Measurements from ENCODE around the gene SSBP2.
"Not testable (repeated sequence)": the region's sequence is repeated elsewhere in the genome, so short reads cannot be mapped to it uniquely, and the experiment has no call there.

The SSBP2 gene

GRCh38 chr5:81506378-81506777 lies 244.5 kb downstream of the SSBP2 start:
- no peak for TF ChIP-seq CTCF (IDR thresholded peaks at IDR 0.05; ENCODE audit: low read depth, low read length)
- DNase-seq (ENCODE audit: low read depth in 2 of 2): peak in 1 of 2 donors; percentile 12
- H3K4me3 ChIP-seq (replicated peaks in 1 of 2; ENCODE audit: low read depth in 2 of 2, low read length in 2 of 2): no peak overlapping the region

GRCh38 chr5:81505672-81506071 lies 245.2 kb downstream of the SSBP2 start:
- H3K4me3 ChIP-seq (replicated peaks in 1 of 2; ENCODE audit: low read depth in 2 of 2, low read length in 2 of 2): no peak overlapping the region
- TF ChIP-seq CTCF (IDR thresholded peaks at IDR 0.05; ENCODE audit: low read depth, low read length): no peak
- DNase-seq (ENCODE audit: low read depth in 2 of 2): peak in 1 of 2 donors; percentile 24

GRCh38 chr5:81503602-81504001 lies 247.3 kb downstream of the SSBP2 start:
- not testable (repeated sequence) for H3K4me3 ChIP-seq (replicated peaks in 1 of 2; ENCODE audit: low read depth in 2 of 2, low read length in 2 of 2); DNase-seq (ENCODE audit: low read depth in 2 of 2)

GRCh38 chr5:81495286-81495685 lies 255.6 kb downstream of the SSBP2 start:
- H3K4me3 ChIP-seq (replicated peaks in 1 of 2; ENCODE audit: low read depth in 2 of 2, low read length in 2 of 2): no peak overlapping the region
- DNase-seq (ENCODE audit: low read depth in 2 of 2): peak in 1 of 2 donors; percentile 34
- TF ChIP-seq CTCF (IDR thresholded peaks at IDR 0.05; ENCODE audit: low read depth, low read length): no peak

- no peak for TF ChIP-seq CTCF (IDR thresholded peaks at IDR 0.05; ENCODE audit: low read depth, low read length)
- H3K4me3 ChIP-seq (replicated peaks in 1 of 2; ENCODE audit: low read depth in 2 of 2, low read length in 2 of 2): no peak overlapping the region
- DNase-seq (ENCODE audit: low read depth in 2 of 2): no peak
Observed at GRCh38 chr5:81488862-81489261, 262.0 kb downstream of the SSBP2 start.

GRCh38 chr5:81486711-81487110 lies 264.2 kb downstream of the SSBP2 start:
- peak in 1 of 2 donors; percentile 5 for DNase-seq (ENCODE audit: low read depth in 2 of 2)
- TF ChIP-seq CTCF (IDR thresholded peaks at IDR 0.05; ENCODE audit: low read depth, low read length): no peak
- H3K4me3 ChIP-seq (replicated peaks in 1 of 2; ENCODE audit: low read depth in 2 of 2, low read length in 2 of 2): no peak overlapping the region

GRCh38 chr5:81482595-81482994 lies 268.3 kb downstream of the SSBP2 start:
- H3K4me3 ChIP-seq (replicated peaks in 1 of 2; ENCODE audit: low read depth in 2 of 2, low read length in 2 of 2): no peak overlapping the region
- no peak for TF ChIP-seq CTCF (IDR thresholded peaks at IDR 0.05; ENCODE audit: low read depth, low read length)
- peak in 1 of 2 donors; percentile 40 for DNase-seq (ENCODE audit: low read depth in 2 of 2)

- not testable (repeated sequence) for DNase-seq (ENCODE audit: low read depth in 2 of 2); H3K4me3 ChIP-seq (replicated peaks in 1 of 2; ENCODE audit: low read depth in 2 of 2, low read length in 2 of 2)
Observed at GRCh38 chr5:81473395-81473794, 277.5 kb downstream of the SSBP2 start.

All from cardiac fibroblast (primary cell).